22Rv1 (cell line): ENCODE measurements around the gene MADCAM1.
"Not testable (repeated sequence)": the region's sequence is repeated elsewhere in the genome, so short reads cannot be mapped to it uniquely, and the experiment has no call there.

ENCODE experiments used
- CTCF ChIP-seq: fragments of 450-650 bp; IDR thresholded peaks from 2 replicates; pipeline ENCODE4 v1.5.1; 2017; ENCODE audit warnings: mild to moderate bottlenecking
- ZFX ChIP-seq: fragments of 450-650 bp; IDR thresholded peaks from 2 replicates; pipeline ENCODE4 v1.6.1; 2017; ENCODE audit warnings: antibody characterized with exemption, borderline replicate concordance

GRCh38 chr19:481100-481499, 15.2 kb upstream of the MADCAM1 start:
- not testable (repeated sequence) for TF ChIP-seq CTCF, ZFX
